GM12891 (cell line): ENCODE data around the gene MAS1L.

Source experiments
- POLR2A ChIP-seq: IDR thresholded peaks from 2 replicates; pipeline ENCODE4 v1.6.1; 2011; ENCODE audit warnings: low read depth, low read length, control low read depth
- POLR2AphosphoS5 ChIP-seq: IDR thresholded peaks from 2 replicates; pipeline ENCODE4 v1.6.1; 2011; ENCODE audit warnings: low read depth, low read length, control low read depth
- POU2F2 ChIP-seq: IDR thresholded peaks from 2 replicates; pipeline ENCODE4 v1.6.1; 2011; ENCODE audit warnings: low read depth, mild to moderate bottlenecking, control low read depth, low read length, moderate library complexity
- SPI1 ChIP-seq: IDR thresholded peaks from 2 replicates; pipeline ENCODE4 v1.6.1; 2011; ENCODE audit warnings: low read depth, low read length, control low read depth
- TAF1 ChIP-seq: IDR thresholded peaks from 2 replicates; pipeline ENCODE4 v1.6.1; 2011; ENCODE audit warnings: low read depth, low read length, control low read depth

GRCh38 chr6:29490552-29490951 lies 2.8 kb upstream of the MAS1L start:
- TF ChIP-seq POLR2AphosphoS5 (no peak), POU2F2 (no peak), POLR2A (no peak), SPI1 (no peak), TAF1 (no peak)
